ENCODE results near the gene KIAA1549. TPM values are rescaled to one million over a fixed set of nuclear protein-coding genes. Genes with fewer than 3 reads are reported as not detected.
"Not testable (repeated sequence)": the region's sequence is repeated elsewhere in the genome, so short reads cannot be mapped to it uniquely, and the experiment has no call there.

KIAA1549 gene
- total and polyA plus RNA-seq, 7 donors = 0.46 to 4.4 (median 1.4) TPM

DNA sequence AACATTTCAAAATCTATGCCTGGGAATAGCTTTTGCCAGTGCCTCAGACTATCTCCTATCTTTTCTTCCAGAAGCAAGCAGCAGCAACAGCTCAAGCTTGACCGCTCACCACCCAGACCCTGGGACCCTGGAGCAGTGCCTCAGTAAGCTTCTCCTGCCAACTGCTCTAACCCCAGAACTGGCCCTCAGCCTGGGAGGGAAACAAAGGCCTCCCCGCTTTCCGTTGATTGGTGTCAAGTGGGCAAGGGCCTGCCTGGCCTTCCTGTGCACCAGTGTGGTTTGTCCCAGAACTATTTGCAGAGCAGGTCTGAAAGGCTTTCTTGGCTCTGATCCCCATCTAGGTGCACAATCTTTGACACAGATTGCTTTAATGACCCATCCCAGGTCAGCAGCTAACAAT lies 179.9 kb downstream of the KIAA1549 start:
- no peaks in the 10 kb centered on the region for H3K4me1 ChIP-seq
- H3K36me3 ChIP-seq (ENCODE audit: insufficient read depth in 1 of 2, low read depth in 1 of 2) = no peaks in the 10 kb centered on the region
- no peaks in the 10 kb centered on the region for H3K9me3 ChIP-seq
- ATAC-seq = no peak
- peaks cover 0 to 3% (median 0%) of the 10 kb centered on the region in 3 donors for H3K27me3 ChIP-seq (ENCODE audit: insufficient read depth in 3 of 3, low read length in 2 of 3)
- H3K27ac ChIP-seq = no peak overlapping the region
- DNase-seq = no peak
- H3K4me3 ChIP-seq = no peak overlapping the region
- TF ChIP-seq, protein P1, sequence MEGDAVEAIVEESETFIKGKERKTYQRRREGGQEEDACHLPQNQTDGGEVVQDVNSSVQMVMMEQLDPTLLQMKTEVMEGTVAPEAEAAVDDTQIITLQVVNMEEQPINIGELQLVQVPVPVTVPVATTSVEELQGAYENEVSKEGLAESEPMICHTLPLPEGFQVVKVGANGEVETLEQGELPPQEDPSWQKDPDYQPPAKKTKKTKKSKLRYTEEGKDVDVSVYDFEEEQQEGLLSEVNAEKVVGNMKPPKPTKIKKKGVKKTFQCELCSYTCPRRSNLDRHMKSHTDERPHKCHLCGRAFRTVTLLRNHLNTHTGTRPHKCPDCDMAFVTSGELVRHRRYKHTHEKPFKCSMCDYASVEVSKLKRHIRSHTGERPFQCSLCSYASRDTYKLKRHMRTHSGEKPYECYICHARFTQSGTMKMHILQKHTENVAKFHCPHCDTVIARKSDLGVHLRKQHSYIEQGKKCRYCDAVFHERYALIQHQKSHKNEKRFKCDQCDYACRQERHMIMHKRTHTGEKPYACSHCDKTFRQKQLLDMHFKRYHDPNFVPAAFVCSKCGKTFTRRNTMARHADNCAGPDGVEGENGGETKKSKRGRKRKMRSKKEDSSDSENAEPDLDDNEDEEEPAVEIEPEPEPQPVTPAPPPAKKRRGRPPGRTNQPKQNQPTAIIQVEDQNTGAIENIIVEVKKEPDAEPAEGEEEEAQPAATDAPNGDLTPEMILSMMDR (IDR thresholded peaks at IDR 0.05) = no peak
- intact Hi-C loops (cut with DNase I) = no loop called here
- 90 to 95% (median 93%) methylated on average over 3 of the region's 3 CpGs for WGBS, 3 donors

DNA sequence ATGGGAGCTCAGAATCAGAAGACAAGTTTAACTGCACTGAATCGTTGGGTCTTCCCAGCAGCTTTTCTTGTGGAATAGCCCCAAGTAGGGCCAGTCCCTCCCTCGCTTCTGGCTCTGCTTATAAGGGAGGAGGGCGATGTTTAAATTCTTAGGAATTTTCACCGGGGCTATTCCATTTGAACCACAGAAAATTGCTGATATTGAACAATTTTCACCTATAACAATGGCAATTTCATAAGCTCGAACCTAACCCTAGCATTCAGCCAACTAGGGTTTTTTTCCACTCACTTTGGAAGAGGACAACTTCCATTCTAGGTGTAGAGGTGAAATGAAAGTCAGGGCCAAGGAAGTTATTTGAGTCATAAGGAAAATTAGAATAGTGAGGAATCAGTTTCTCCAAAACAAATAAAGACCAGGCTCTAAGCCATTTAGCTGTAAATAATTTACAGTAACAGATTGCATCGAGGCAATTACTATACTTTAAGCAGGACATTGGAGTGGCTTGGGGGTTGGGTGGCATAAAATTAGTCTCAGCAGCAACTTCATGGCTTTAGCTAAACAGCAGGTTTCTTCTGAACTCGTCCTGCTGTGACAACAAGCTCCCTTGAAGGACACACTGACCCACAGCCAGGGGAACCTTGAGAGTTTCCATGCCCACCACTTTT lies 181.7 kb downstream of the KIAA1549 start:
- H3K27ac ChIP-seq = no peak overlapping the region
- intact Hi-C loops (cut with DNase I) = no loop called here

DNA sequence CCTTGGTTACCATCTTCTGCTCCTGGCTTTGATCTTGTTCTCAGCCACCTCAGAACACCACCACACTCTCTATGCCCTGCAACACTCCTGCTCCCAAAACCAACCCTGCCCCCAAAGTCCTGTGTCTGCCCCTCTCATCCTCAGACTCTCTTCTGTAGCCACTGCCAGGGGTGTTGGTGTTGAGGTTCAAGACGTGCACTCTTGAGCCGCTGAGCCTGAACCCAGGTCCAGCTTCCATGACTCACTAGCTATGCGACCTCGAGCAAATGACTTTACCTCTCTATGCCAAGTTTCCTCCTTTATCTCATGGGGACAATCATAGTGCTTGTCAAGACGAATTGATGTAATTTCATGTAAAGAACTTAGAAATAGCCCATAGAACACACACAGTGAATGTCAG lies 182.4 kb downstream of the KIAA1549 start:
- Histone ChIP-seq H3K4me3 (no peak overlapping the region), H3K4me1 (no peaks in the 10 kb centered on the region), H3K9me3 (no peaks in the 10 kb centered on the region), H3K27me3 (ENCODE audit: insufficient read depth in 3 of 3, low read length in 2 of 3) (peaks cover 0 to 3% (median 0%) of the 10 kb centered on the region in 3 donors), H3K36me3 (ENCODE audit: insufficient read depth in 1 of 2, low read depth in 1 of 2) (no peaks in the 10 kb centered on the region), H3K27ac (no peak overlapping the region)
- TF ChIP-seq, protein P1 (IDR thresholded peaks at IDR 0.05) = no peak
- ATAC-seq = no peak
- WGBS, 3 donors = 55 to 59% (median 56%) methylated on average over 5 of the region's 5 CpGs
- DNase-seq = no peak
- intact Hi-C loops (cut with DNase I) = no loop called here

More for the DNA sequence above, 181.7 kb downstream of the KIAA1549 start:
- no peak for ATAC-seq
- Histone ChIP-seq H3K27me3 (ENCODE audit: insufficient read depth in 3 of 3, low read length in 2 of 3) (peaks cover 0 to 3% (median 0%) of the 10 kb centered on the region in 3 donors), H3K4me3 (no peak overlapping the region), H3K9me3 (no peaks in the 10 kb centered on the region), H3K4me1 (no peaks in the 10 kb centered on the region), H3K36me3 (ENCODE audit: insufficient read depth in 1 of 2, low read depth in 1 of 2) (no peaks in the 10 kb centered on the region)
- no peak for DNase-seq
- TF ChIP-seq, protein P1 (IDR thresholded peaks at IDR 0.05) = no peak
- 74 to 77% (median 76%) methylated on average over 7 of the region's 7 CpGs for WGBS, 3 donors

DNA sequence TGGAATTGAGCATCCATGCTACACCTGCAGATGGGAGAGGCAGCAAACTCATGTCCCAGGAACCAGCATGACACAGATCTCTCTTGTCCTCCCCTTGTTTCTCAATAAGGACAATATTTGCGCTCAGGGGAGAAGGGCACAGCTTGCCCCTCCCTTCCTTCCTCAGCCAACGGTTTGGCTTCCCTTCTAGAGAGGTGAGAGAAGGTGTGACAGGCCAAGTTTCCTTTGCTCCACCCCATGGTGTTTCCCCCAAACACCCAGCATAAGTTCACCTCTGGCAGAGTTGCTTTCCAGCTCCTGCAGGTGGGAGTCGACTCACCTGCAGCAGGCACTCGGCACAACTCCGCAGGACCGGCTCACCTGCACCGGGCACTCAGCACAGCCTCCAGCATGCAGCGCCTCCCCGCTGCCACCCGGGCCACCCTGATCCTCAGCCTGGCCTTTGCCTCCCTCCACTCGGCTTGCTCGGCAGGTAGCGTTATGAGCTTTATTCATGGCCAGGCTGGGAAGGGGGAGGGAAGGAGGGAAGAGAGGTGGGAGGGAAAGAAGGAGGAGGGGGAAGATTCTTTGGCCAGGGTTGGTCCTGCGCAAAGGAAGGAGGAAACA lies 183.4 kb downstream of the KIAA1549 start, which contains the start of the genes ATP6V0A4 and TMEM213:
Gene ATP6V0A4, minus strand, starts transcription at position 482 of the 606 bp plus-strand sequence. CDS start 26,949 bp downstream, outside the sequence.
Gene TMEM213, plus strand, starts transcription at position 280 of the 606 bp plus-strand sequence. Its CDS starts 111 bp downstream, at position 391.
- intact Hi-C loops (cut with DNase I) = no loop called here
- WGBS, 3 donors = 12 to 17% (median 14%) methylated on average over 14 of the region's 14 CpGs
- ATAC-seq = no peak
- H3K4me1 ChIP-seq = no peaks in the 10 kb centered on the region
- TF ChIP-seq, protein P1 (IDR thresholded peaks at IDR 0.05) = no peak
- no peaks in the 10 kb centered on the region for H3K36me3 ChIP-seq (ENCODE audit: insufficient read depth in 1 of 2, low read depth in 1 of 2)
- H3K27ac ChIP-seq = no peak within 1 kb of the TSS
- peaks cover 0 to 3% (median 0%) of the 10 kb centered on the region in 3 donors for H3K27me3 ChIP-seq (ENCODE audit: insufficient read depth in 3 of 3, low read length in 2 of 3)
- no peak within 1 kb of the TSS for H3K4me3 ChIP-seq
- H3K9me3 ChIP-seq = no peaks in the 10 kb centered on the region
- no peak for DNase-seq

DNA sequence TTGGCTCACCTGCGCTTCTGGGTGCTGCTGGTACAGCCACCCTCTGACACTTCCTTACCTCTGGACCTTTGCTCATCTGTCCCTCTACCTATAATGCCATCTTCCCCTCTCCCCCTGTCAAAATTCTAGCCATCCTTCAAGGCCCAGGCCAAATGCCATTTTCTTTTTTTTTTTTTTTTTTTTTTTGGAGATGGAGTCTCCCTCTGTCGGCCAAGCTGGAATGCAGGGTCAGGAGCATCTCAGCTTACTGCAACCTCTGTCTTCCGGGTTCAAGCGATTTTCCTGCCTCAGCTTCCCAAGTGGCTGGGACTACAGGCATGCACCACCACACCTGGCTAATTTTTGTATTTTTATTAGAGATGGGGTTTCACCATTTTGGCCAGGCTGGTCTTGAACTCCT lies 184.1 kb downstream of the KIAA1549 start:
- ATAC-seq; H3K9me3 ChIP-seq; H3K36me3 ChIP-seq (ENCODE audit: insufficient read depth in 1 of 2, low read depth in 1 of 2); intact Hi-C loops (cut with DNase I); H3K4me3 ChIP-seq; H3K4me1 ChIP-seq; H3K27me3 ChIP-seq (ENCODE audit: insufficient read depth in 3 of 3, low read length in 2 of 3); H3K27ac ChIP-seq; DNase-seq: not testable (repeated sequence)
- 50 to 78% (median 74%) methylated on average over 4 of the region's 4 CpGs for WGBS, 3 donors

Measured in psoas muscle (tissue), 8 donors.